ENCODE measurements around the gene LYZL4.
A peak's percentile ranks its signal among the peaks of the same experiment; 100 is the strongest.

LYZL4 gene

DNA sequence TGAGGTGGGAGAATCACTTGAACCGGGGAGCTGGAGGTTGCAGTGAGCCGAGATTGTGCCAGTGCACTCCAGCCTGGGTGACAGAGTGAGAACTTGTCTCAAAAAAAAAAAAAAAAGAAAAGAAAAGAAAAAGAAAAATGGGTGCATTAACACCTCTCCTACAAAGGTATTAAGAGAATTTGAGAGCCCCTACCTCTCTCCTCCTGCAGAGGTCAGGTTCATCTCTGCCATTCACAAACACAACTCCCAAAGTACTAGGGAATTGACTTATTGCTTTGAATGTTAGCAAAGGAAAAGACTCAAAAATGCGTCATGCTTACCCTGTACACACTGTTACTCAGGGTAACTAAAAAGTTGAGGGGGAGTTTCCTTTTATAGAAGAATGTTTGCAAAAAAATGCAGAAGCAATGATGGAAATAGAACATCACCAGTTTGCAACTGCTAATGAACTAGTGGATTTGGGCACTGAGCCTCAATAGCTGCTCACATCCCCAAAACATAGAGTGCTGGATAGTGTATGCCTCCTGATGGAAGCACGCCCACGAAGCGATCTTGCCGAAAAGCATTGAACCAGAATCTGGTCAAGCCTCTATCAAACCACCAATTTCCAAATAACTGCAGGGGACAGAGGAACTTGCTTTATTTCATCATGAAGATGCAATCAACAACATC lies 15.5 kb upstream of the LYZL4 start:
- DNase-seq, result no peak

GRCh38 chr3:42424911-42425310 lies 14.5 kb upstream of the LYZL4 start:
- no peak for DNase-seq

- no peak for DNase-seq
These were observed 11.7 kb upstream of the LYZL4 start for GRCh38 chr3:42421818-42422796.

DNA sequence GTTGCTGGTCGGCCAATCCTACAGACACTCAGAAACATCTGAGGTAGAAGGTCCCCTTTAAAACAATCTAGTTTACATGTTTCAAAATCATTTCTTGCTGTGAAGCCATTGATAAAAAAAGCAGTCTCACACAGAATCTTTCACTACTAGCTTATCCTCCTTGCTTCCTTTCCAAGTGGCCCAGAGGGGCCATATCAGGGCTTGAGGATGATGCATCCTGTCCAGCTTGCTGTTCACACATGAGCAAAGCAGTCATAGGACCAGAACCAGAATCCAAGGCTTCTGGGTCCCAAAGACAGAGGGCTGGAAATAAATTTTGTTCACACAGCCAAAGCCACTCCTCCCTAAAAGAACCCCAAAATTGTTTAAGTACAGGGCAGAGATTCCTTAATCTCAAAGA lies 9.2 kb upstream of the LYZL4 start:
- DNase-seq, result no peak

GRCh38 chr3:42412526-42413155 lies 2.2 kb upstream of the LYZL4 start:
- DNase-seq, result no peak

DNA sequence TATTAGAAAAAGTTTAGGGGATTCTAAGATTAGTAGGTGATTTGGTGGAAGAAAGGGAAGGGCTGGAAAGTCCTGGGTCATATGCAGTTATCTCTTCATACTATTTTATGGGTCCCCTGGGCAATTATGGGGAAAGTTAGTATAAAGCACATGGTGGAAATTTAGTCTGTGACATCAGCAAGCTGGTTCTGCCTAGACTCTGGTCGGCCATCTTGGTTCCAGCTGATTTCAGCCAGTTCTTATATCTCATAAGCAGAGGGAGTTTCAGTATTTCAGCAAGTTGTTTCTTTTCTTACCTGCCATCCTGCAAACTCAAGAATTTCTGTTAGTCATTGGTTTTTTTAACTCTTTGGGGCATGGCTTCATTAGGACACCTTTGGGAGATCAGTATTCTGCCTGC lies 1.0 kb upstream of the LYZL4 start:
- no peak for DNase-seq

DNA sequence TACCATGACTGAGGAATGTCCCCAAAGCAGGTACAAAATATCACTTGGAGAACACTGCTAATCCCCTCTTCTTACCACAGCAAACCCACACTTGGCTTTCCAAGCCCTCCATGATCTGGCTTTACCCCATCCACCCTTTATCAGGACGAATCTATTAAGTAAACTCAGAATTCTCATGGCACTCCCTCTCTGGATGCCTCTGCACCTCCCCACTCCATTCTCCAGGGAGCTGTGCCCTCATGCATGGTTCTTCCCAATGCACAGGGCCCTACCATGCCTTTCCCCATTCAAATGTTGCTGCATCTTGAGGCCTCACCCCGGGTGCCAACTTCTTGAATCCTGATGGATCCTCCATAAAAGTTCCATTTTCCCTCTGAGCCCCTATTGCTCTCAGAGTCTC lies 2.3 kb downstream of the LYZL4 start:
- DNase-seq, result no peak

DNA sequence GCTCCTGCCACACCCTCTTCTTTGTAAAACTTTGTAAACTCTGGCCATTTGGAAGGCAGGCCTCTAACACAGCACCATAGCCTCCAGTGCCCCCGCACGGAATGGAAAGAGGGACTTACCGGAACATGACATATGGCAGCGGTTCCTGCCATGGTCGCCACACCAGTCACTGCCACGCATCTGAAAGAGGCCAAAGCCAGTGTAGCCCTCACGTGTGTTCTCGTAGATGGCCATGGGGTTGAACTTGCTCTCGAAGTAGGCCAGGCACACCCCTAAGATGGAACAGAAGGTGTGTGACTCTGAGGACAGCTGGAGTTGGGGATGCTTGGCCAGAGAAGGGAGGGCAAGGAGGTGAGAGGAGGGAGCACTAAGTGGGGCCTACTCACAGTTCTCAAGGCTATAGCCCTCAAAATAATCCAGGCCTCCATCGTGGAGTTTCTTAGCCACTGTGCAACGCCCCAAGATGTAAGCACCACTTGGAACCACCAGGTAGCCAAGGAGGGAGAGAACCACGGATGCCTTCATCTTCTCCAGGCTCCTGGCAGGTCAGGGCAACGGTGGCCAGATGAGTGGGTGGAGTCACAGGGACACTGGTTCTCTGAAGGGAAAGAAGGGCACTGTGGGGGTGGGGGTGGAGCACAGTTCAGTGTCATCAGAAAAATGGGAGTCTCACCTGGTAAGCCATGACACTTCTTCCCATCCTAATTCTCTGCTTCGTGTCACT lies 3.5 kb downstream of the LYZL4 start:
- DNase-seq, result no peak

GRCh38 chr3:42405857-42406256 lies 4.6 kb downstream of the LYZL4 start:
- DNase-seq, result no peak

- DNase-seq, result no peak
These were observed 6.7 kb downstream of the LYZL4 start for GRCh38 chr3:42403737-42404136.

DNA sequence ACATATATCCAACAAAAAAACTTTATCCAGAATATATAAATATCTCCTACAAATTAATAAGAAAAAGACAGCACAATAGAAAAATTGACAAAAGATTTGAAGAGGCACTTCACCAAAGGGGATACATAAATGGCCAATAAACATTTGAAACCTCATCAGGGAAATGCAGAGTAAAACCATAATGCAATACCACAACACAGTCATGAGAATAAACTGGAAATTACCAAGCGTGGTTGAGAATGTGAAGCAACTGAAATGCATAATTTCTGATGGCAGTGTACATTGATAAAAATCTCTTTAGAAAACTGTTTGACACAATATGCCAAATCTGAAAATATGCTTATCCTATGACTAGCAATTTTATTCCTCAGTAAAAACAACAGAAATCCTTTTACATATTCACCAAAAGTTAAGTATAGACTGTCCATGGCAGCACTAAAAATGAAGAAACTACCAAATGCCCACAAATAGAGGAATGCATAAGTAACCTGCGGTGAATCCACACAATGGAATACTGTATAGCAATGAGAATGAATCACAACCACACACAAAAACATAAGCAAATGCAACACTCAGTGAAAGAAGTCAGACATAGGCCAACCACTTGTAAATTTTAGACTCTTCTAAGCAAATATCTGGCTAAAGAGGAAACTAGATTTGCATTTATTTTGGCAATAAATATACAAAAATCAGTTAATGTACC lies 7.9 kb downstream of the LYZL4 start:
- DNase-seq, result no peak

DNA sequence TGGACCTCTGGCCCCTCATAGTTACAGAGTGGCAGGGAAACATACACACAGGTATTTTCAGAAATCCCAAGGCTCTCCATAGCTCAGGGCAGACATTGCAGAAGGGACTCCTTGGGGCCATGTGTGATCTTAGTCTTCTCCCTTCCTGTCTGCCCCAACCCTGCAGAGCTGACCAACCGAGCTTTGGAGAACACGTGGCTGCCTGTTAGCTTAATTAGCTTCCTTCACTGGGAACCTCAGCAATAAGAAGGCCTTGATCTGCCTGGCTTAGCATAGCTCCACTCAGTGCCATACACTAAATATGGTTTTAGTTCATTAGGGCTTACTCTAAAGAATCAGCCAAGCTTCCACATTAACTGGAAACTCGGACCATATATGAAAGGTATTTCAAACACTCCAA lies 12.3 kb downstream of the LYZL4 start:
- DNase-seq, result no peak

DNA sequence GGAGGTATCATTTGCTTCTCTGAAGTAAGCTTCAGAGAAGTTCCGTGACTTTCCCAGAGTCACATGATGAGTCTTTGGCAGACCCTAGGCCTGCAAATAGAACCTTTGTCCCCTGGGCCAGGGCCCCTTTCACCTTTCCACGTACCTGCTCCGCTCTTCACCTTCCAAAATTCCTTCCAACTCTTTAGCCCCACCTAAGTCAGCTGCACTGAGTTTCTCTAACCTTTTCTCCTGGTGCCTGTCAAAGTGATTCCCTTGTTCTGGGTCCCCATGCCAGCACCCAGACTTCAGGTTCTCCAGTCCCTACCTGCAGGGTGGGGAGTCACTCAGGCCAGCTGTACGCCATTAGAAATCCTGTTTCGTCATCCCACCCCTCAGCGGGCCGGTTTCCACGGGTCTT lies 12.8 kb downstream of the LYZL4 start:
- no peak for DNase-seq

DNA sequence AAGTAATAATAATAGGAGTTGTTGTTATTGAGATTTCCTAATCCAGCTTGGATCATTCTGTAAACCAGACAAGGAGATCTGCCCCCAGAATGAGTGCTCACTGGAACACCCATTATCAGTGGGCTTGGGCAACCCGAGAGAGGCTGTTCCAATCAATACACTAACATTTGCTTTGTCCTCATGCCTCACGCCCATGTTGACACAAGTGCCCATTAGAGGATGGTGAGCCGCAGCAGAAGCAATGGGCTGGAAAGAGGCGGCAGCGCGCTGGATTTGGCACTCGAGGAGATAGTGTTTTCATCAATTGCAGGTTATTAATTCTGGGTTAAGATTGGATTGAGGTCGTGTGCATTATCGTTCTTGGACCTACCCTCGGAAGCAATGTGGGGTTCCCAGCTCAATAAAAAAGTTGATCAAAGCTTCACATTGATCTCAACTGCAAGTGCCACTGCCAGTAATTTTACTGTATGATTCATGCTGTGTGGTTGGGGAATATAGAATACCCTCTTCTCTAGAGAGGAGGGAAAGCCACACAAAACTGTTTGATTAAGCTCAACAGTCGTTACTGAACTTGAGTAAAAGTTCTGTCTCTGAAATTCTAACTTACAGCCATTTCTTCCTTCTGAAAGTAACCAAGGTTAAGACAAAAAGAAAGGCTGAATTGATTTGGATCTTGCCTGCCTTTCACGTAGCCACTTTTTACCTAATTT lies 15.7 kb downstream of the LYZL4 start:
- no peak for DNase-seq

- DNase-seq, result peak; percentile 8
These were observed 22.4 kb downstream of the LYZL4 start for GRCh38 chr3:42387802-42388651.

DNA sequence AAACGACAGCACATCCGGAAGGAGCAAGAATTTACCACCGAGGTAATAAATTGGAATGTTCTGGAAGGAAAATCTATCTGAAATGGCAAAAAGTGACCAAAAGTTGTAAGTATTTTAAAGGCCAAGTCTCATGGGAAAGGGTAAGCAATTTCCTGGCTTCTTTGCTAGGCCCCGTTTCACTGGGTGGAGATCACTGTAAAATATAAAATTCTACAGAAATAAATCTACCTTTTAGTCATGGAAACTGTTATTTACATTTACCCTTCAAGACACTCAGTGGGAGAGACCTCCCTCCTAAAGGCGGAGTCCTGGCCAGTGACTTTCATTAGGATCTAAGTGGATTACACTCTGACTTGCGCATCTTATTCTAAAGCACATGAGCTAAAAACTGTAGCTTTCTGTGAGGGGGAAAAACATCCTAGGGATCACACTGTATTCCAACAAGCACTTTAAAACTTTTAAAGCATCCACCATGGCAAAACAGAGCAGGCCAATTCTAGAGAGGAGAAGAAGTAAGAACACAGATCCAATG lies 28.8 kb downstream of the LYZL4 start:
- DNase-seq, result no peak

DNA sequence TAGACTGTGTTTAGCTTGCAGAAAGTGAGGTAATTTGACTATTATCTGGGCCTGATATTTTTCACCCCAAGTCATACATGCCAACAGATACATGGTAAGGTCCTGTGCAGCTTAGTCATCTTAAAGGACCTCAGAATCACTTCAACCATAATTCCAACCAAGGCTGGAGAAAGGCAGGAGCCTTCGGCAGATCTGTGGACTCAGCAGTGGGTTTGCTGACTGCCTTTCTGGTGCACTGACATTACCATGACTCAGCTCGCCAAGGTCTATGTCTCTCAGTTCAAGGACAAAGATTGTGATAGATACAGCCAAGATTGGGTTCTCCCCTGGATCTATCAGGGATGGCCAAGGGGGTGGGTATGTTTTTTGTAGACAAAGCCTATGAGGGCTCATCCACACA lies 32.7 kb downstream of the LYZL4 start:
- DNase-seq, result no peak

- peak; percentile 12 for DNase-seq
These were observed 34.0 kb downstream of the LYZL4 start for GRCh38 chr3:42376344-42376798.

DNA sequence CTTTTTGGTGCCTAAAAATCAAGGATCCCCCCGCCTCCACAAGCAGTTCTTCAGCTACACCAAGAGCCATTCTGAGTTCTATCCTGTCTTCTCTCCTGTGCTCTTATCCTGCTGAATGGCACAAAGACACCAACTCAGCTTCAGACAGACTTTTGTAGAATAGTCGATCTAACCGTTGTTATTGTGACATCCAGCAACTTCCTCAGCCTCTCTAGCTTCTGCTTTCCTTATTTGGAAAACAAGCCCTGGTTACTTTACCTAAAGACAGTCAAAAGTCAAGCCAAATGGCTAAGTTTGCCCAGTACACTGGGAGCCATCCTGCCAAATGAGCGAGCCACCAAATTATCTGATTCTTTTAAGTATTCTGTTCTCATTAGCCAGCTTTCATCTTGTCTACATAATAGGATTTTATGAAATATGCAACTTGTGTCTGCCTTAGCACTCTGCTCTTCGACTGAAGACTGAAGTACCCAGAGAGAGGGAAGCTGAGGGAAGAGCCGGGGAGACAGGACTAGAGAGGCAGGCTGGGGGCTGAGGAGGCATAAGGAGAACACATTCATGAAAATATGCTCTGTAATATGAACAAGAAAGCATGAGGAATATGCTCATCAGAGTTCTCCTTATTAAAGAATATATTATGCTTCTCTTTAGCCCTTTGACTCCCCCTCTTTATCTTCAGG lies 35.1 kb downstream of the LYZL4 start:
- DNase-seq, result no peak

- DNase-seq, result no peak
These were observed 38.6 kb downstream of the LYZL4 start for GRCh38 chr3:42371776-42372175.
